ENCODE data around the gene COQ10B.

- no peak for TF ChIP-seq CTCF (IDR thresholded peaks at IDR 0.05)
- no peak for TF ChIP-seq POLR2A (IDR thresholded peaks at IDR 0.05)
These were observed 604 bp downstream of the COQ10B start for GRCh38 chr2:197453914-197454398.
